ENCODE data around the gene GRB10.

Gene GRB10

DNA sequence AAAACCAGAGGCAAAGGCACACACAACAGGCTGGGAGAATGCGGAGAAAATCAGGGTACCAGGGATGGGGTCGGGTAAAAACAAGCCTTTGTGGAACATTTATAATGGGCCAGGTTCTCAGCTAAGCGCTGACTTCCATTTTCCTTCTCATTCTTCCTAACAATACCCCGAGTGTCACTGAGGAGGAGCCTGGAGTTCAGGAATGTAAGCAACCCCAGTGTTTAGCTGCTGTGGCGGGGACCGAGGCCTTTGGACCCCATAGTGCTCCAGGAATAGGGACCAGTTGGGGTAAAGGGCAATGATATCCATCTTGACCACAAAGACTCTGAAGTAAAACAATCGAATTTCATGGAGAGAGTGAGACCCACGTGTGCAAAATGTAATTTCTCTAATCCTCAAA, 34.2 kb downstream of the GRB10 start:
- no peak for ATAC-seq
- TF ChIP-seq RARB (CRISPR knock-in tag; IDR thresholded peaks at IDR 0.05) (no peak), ZNF8 (CRISPR knock-in tag; IDR thresholded peaks at IDR 0.05) (no peak), PATZ1 (CRISPR knock-in tag; IDR thresholded peaks at IDR 0.05; ENCODE audit: borderline replicate concordance) (no peak), ARNTL (CRISPR knock-in tag; IDR thresholded peaks at IDR 0.05; ENCODE audit: borderline replicate concordance, low read depth) (no peak), ESRRG (CRISPR knock-in tag; IDR thresholded peaks at IDR 0.05) (no peak), ZC3H10 (CRISPR knock-in tag; IDR thresholded peaks at IDR 0.05) (no peak), POU6F1 (CRISPR knock-in tag; IDR thresholded peaks at IDR 0.05; ENCODE audit: borderline replicate concordance, low read depth) (no peak), ZFP30 (CRISPR knock-in tag; IDR thresholded peaks at IDR 0.05) (no peak), PPARA (CRISPR knock-in tag; IDR thresholded peaks at IDR 0.05; ENCODE audit: borderline replicate concordance) (no peak), TSHZ2 (CRISPR knock-in tag; IDR thresholded peaks at IDR 0.05) (no peak), GLIS3 (CRISPR knock-in tag; IDR thresholded peaks at IDR 0.05) (no peak), CREB5 (CRISPR knock-in tag; IDR thresholded peaks at IDR 0.05; ENCODE audit: low read depth) (no peak), OSR1 (CRISPR knock-in tag; IDR thresholded peaks at IDR 0.05) (no peak), ZFP3 (CRISPR knock-in tag; IDR thresholded peaks at IDR 0.05) (no peak), ZNF70 (CRISPR knock-in tag; IDR thresholded peaks at IDR 0.05) (no peak)

GRCh38 chr7:50745835-50746234, 36.9 kb downstream of the GRB10 start:
- no peak for ATAC-seq

DNA sequence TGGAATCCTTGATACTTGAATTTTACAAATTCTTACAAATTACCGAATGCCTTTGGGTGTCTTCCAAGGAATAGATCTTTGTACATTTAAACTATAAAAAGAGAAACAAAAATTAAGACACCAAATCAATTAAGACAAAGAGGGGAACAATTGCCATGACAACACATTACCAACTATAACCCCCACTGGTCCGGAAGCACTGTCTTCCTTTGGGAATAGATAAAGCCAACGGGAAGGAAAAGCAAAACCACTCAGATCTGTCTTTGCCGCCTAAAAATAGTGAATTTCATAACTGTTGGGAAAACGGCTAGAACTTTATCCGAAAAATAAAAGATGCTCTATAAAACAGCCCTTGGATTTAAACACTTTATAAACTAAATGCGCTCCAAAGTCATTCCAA, 37.4 kb downstream of the GRB10 start:
- TF ChIP-seq TCF4 (CRISPR knock-in tag; IDR thresholded peaks at IDR 0.05; ENCODE audit: borderline replicate concordance), result no peak
- TF ChIP-seq ARNTL (CRISPR knock-in tag; IDR thresholded peaks at IDR 0.05; ENCODE audit: borderline replicate concordance, low read depth), result no peak
- TF ChIP-seq CSDC2 (CRISPR knock-in tag; IDR thresholded peaks at IDR 0.05), result no peak
- TF ChIP-seq CSRNP3 (CRISPR knock-in tag; IDR thresholded peaks at IDR 0.05), result no peak
- no peak for TF ChIP-seq ISL1 (CRISPR knock-in tag; IDR thresholded peaks at IDR 0.05)
- no peak for TF ChIP-seq OSR1 (CRISPR knock-in tag; IDR thresholded peaks at IDR 0.05)
- no peak for TF ChIP-seq BACH2 (CRISPR knock-in tag; IDR thresholded peaks at IDR 0.05; ENCODE audit: borderline replicate concordance)
- TF ChIP-seq TSHZ2 (CRISPR knock-in tag; IDR thresholded peaks at IDR 0.05), result no peak
- TF ChIP-seq PPARA (CRISPR knock-in tag; IDR thresholded peaks at IDR 0.05; ENCODE audit: borderline replicate concordance), result no peak
- TF ChIP-seq ESRRG (CRISPR knock-in tag; IDR thresholded peaks at IDR 0.05), result no peak
- no peak for TF ChIP-seq GLIS3 (CRISPR knock-in tag; IDR thresholded peaks at IDR 0.05)
- no peak for ATAC-seq

More at GRCh38 chr7:50745835-50746234, 36.9 kb downstream of the GRB10 start:
- TF ChIP-seq ARNTL (CRISPR knock-in tag; IDR thresholded peaks at IDR 0.05; ENCODE audit: borderline replicate concordance, low read depth), result no peak
